ENCODE results near the gene ZNF699. TPM values are rescaled to one million over a fixed set of nuclear protein-coding genes. Genes with fewer than 3 reads are reported as not detected.
A peak's percentile ranks its signal among the peaks of the same experiment; 100 is the strongest.
"Not testable (repeated sequence)": the region's sequence is repeated elsewhere in the genome, so short reads cannot be mapped to it uniquely, and the experiment has no call there.

Gene ZNF699
- total RNA-seq, 1 donor from 2014 or later: 10.1 TPM

DNA sequence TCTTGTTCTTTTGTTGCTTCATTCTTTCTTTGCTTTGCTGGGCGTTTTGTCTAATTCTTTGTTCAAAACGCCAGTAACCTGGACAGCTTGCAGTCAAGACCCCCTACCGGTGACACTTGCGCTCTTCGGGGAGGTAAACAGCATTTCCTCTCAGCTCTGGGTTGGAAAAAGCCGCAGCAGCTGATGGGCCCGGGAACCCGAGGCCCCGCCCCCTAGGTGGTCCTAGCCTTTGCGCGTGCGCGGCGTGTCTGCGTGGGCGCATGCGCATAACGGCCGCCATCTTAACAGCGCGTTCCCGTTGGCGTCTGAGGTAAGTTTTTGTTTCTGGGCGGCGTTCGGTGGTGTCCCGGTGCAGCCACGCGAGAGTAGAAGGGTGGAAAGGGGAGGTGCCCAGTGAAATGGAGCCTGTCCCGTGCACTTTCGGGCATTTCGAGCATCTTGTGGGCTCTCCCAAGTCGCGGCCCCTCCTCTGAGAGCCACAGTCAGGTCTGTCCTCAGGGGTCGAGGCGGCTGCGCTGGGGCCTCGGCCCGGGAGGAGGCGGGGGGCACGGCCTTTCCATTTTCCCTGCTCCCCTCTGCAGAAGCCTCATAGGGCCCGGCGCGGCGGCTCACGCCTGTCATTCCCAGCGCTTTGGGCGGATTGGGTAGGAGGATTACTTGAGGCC, 14.4 kb upstream of the ZNF699 start, which contains the start of gene ZNF559:
ZNF559 (plus strand) TSS at position 261 of the 665 bp plus-strand sequence. CDS start 14,371 bp downstream, outside the sequence.
- peak within 1 kb of the TSS; percentile 83 for H3K4me3 Mint-ChIP-seq
- H3K4me1 Mint-ChIP-seq: peaks cover 4% of the 10 kb centered on the region
- H3K27me3 Mint-ChIP-seq (ENCODE audit: low read depth): no peaks in the 10 kb centered on the region
- TF ChIP-seq, protein P1, sequence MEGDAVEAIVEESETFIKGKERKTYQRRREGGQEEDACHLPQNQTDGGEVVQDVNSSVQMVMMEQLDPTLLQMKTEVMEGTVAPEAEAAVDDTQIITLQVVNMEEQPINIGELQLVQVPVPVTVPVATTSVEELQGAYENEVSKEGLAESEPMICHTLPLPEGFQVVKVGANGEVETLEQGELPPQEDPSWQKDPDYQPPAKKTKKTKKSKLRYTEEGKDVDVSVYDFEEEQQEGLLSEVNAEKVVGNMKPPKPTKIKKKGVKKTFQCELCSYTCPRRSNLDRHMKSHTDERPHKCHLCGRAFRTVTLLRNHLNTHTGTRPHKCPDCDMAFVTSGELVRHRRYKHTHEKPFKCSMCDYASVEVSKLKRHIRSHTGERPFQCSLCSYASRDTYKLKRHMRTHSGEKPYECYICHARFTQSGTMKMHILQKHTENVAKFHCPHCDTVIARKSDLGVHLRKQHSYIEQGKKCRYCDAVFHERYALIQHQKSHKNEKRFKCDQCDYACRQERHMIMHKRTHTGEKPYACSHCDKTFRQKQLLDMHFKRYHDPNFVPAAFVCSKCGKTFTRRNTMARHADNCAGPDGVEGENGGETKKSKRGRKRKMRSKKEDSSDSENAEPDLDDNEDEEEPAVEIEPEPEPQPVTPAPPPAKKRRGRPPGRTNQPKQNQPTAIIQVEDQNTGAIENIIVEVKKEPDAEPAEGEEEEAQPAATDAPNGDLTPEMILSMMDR (IDR thresholded peaks at IDR 0.05; ENCODE audit: unreplicated experiment): peak; percentile 53
- peaks cover 42% of the 10 kb centered on the region for H3K9me3 Mint-ChIP-seq
- DNase-seq (ENCODE audit: low spot score in 2 of 2, unreplicated experiment in 2 of 2): peak; percentile 90 to 99
- peak within 1 kb of the TSS; percentile 96 for H3K27ac Mint-ChIP-seq
- peaks cover 42% of the 10 kb centered on the region for H3K36me3 Mint-ChIP-seq

DNA sequence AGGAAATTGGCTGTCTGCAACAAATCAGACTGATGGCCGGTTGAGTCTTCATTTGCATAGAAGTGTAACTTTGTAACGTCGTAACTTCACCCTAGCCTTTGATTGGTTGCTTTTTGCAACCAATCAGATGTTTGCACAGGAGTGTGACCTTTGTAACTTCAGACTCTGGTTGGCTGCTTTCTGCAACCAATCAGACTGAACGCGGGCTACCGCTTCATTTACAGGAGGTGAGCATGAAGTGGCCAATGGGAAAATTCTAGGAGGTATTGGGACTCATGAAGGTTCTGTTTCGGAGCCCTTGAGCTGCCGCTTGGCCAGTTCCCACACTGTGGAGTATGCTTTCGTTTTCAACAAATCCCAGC, 13.9 kb upstream of the ZNF699 start:
- H3K27me3 Mint-ChIP-seq (ENCODE audit: low read depth): no peaks in the 10 kb centered on the region
- H3K27ac Mint-ChIP-seq: peak overlapping the region; percentile 96
- peaks cover 39% of the 10 kb centered on the region for H3K9me3 Mint-ChIP-seq
- TF ChIP-seq, protein P1 (IDR thresholded peaks at IDR 0.05; ENCODE audit: unreplicated experiment): no peak
- no peak for DNase-seq (ENCODE audit: low spot score in 2 of 2, unreplicated experiment in 2 of 2)
- peak overlapping the region; percentile 83 for H3K4me3 Mint-ChIP-seq
- peaks cover 4% of the 10 kb centered on the region for H3K4me1 Mint-ChIP-seq
- peaks cover 38% of the 10 kb centered on the region for H3K36me3 Mint-ChIP-seq

DNA sequence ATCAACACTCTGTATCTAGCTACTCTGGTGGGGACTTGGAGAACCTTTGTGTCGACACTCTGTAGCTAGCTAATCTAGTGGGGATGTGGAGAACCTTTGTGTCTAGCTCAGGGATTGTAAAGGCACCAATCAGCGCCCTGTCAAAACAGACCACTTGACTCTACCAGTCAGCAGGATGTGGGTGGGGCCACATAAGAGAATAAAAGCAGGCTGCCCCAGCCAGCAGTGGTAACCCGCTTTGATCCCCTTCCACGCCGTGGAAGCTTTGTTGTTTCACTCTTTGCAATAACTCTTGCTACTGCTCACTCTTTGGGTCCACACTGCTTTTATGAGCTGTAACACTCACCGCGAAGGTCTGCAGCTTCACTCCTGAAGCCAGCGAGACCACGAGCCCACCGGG, 12.6 kb upstream of the ZNF699 start:
- H3K27ac Mint-ChIP-seq; H3K4me1 Mint-ChIP-seq; DNase-seq (ENCODE audit: low spot score in 2 of 2, unreplicated experiment in 2 of 2); H3K27me3 Mint-ChIP-seq (ENCODE audit: low read depth): not testable (repeated sequence)
- H3K9me3 Mint-ChIP-seq: peaks cover 39% of the 10 kb centered on the region
- peak overlapping the region; percentile 8 for H3K4me3 Mint-ChIP-seq
- H3K36me3 Mint-ChIP-seq: peaks cover 27% of the 10 kb centered on the region

DNA sequence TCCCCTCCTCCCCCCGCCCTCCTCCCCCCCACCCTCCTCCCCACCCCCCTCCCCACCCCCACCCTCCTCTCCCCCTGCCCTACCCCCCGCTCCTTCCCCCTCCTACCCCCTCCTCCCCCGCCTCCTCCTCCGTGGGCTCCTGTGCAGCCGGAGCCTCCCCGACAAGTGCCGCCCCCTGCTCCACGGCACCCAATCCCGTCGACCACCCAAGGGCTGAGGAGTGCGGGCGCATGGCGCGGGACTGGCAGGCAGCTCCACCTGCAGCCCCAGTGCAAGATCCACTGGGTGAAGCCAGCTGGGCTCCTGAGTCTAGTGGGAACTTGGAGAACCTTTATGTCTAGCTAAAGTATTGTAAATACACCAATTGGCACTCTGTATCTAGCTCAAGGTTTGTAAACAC, 12.1 kb upstream of the ZNF699 start:
- not testable (repeated sequence) for DNase-seq (ENCODE audit: low spot score in 2 of 2, unreplicated experiment in 2 of 2); H3K4me1 Mint-ChIP-seq; H3K27me3 Mint-ChIP-seq (ENCODE audit: low read depth); H3K4me3 Mint-ChIP-seq; H3K27ac Mint-ChIP-seq
- peaks cover 23% of the 10 kb centered on the region for H3K36me3 Mint-ChIP-seq
- H3K9me3 Mint-ChIP-seq: peaks cover 38% of the 10 kb centered on the region

DNA sequence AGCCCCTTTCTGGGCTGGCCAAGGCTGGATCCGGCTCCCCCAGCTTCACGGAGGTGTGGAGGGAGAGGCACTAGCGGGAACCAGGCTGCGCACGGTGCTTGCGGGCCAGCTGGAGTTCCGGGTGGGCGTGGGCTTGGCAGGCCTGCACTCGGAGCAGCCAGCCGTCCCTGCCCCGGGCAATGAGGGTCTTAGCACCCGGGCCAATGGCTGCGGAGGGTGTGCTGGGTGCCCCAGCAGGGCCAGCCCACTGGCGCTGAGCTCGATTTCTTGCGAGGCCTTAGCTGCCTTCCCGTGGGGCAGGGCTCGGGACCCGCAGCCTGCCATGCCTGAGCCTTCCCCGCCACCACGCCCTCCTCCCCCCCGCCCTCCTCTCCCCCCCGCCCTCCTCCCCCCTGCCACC, 11.7 kb upstream of the ZNF699 start:
- Mint-ChIP-seq H3K36me3 (peaks cover 22% of the 10 kb centered on the region), H3K4me1 (peaks cover 4% of the 10 kb centered on the region), H3K4me3 (no peak overlapping the region), H3K9me3 (peaks cover 40% of the 10 kb centered on the region), H3K27ac (no peak overlapping the region), H3K27me3 (ENCODE audit: low read depth) (no peaks in the 10 kb centered on the region)
- no peak for DNase-seq (ENCODE audit: low spot score in 2 of 2, unreplicated experiment in 2 of 2)
- TF ChIP-seq, protein P1 (IDR thresholded peaks at IDR 0.05; ENCODE audit: unreplicated experiment): no peak

DNA sequence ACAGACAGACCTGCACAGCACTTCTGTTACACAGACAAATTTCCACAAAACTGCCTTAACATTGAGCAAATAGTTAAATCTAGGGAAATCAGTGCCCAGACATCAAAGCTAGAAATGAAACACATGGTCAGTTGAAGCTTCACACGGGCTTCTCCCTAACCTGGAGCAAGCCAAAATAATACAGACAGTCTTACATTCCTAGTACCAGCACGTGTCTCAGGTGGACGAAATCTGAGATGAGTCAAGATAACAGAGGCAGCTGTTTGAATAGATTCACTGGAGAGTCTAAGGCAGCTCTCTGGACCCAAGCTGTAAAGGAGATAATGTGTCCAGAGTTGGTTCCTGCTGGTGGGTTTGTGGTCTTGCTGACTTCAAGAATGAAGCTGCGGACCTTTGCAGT, 4.1 kb upstream of the ZNF699 start:
- no peak for DNase-seq (ENCODE audit: low spot score in 2 of 2, unreplicated experiment in 2 of 2)
- peaks cover 45% of the 10 kb centered on the region for H3K9me3 Mint-ChIP-seq
- H3K27ac Mint-ChIP-seq: no peak overlapping the region
- H3K27me3 Mint-ChIP-seq (ENCODE audit: low read depth): no peaks in the 10 kb centered on the region
- peaks cover 4% of the 10 kb centered on the region for H3K4me1 Mint-ChIP-seq
- TF ChIP-seq, protein P1 (IDR thresholded peaks at IDR 0.05; ENCODE audit: unreplicated experiment): no peak
- no peak overlapping the region for H3K4me3 Mint-ChIP-seq
- no peaks in the 10 kb centered on the region for H3K36me3 Mint-ChIP-seq

Data from mesothelial cell of epicardium (in vitro differentiated cells).